D341Med (cell line): Measurements from ENCODE around the gene MEI1.
"Not testable (repeated sequence)": the region's sequence is repeated elsewhere in the genome, so short reads cannot be mapped to it uniquely, and the experiment has no call there.

Source experiments
- DNase-seq: peaks from one replicate; pipeline ENCODE4 v3.0.0; 2012; ENCODE audit warnings: low spot score

MEI1 gene, protein sequence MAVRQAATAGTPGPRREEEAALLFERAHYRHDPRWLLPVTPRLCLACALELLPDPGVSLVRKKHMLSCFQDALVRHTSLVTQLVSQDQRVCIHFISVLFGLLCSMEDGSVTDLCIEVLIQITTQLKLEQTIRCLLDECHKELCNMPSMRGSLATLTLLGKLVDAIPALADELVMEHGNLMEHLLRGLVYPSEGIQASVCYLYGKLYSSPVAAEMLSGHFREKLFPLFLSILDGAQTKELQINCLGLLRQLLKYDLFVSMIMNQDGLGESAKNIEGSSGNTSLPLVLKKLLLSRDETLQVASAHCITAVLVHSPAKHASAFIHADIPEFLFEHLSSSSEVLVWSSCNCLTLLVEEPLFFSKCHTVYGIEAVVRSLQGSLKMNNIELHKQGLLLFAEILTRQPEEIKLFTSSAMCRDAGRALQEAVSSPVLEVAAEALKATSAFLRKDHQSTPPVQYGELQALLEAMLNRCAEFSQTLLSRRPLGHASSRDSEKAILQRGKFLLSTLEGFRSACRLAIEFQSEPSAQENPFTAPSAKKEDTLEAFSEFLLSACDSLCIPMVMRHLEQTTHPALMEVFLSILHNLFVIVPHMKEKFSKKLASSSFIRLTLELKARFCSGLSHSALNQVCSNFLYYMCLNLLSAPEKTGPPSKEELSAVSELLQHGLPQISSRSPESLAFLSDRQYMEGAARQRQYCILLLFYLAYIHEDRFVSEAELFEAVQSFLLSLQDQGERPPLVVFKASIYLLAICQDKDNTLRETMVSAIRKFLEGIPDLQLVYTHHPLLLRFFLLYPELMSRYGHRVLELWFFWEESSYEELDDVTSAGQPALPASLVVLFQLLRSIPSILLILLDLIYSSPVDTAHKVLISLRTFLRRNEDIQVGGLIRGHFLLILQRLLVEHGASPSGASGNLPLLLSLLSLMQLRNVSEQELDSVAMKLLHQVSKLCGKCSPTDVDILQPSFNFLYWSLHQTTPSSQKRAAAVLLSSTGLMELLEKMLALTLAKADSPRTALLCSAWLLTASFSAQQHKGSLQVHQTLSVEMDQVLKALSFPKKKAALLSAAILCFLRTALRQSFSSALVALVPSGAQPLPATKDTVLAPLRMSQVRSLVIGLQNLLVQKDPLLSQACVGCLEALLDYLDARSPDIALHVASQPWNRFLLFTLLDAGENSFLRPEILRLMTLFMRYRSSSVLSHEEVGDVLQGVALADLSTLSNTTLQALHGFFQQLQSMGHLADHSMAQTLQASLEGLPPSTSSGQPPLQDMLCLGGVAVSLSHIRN

DNA sequence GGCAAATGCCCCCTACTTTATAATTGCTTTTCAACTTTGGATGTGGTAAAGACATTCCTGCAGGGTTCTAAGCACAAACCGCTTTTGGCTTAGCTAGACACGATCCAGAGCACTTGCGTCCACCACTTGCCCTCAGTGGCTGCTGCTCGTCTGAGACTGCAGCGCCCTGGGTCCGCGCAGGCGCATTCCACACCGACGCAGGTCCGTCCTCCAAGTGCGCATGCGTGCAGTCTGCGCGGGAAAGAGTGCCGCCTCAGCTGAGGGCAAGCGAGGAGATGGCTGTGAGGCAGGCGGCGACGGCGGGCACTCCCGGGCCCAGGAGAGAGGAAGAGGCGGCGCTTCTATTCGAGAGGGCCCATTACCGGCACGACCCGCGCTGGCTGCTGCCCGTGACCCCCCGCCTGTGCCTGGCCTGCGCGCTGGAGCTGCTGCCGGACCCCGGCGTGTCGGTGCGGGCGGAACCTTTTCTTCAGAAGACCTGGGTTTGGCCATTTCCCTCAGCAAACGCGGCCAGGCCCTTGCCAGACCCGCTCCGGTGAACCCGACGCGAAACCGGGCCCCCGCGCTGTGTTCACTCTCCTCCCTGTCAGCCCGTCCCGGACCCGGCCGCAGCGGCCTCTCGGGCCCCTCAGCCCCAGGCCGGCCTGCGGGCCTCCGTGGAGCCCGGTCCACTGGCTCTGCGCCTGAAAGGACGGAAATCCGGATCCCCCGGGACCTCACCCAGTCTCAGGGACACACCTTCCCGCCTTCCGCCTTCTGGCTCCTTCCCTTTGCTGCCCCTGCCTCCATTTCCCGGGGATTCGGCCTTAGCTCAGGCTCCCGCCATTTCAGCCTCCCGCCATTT is at the start of gene MEI1:
Gene MEI1 (plus strand): TSS at position 240 of the 844 bp plus-strand sequence. CDS start 36 bp downstream, at position 276.
- peak; percentile 33 for DNase-seq

DNA sequence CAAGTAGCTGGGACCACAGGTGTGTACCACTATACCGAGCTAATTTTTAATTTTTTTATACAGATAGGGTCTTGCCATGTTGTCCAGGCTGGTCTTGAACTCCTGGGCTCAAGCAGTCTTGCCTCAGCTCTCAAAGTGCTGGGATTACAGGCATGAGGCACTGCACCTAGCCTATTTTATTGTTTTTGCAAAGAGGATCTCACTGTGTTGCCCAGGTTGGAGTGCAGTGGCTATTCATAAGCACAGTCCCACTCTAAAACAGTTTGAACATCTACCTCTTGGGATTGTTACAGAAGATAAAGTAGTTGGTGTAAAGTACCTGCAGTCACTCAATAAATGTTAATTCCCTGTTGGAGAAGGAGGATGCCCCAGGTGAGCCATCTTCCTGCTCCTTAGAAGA is 49.1 kb upstream of the MEI1 start:
- no peak for DNase-seq

DNA sequence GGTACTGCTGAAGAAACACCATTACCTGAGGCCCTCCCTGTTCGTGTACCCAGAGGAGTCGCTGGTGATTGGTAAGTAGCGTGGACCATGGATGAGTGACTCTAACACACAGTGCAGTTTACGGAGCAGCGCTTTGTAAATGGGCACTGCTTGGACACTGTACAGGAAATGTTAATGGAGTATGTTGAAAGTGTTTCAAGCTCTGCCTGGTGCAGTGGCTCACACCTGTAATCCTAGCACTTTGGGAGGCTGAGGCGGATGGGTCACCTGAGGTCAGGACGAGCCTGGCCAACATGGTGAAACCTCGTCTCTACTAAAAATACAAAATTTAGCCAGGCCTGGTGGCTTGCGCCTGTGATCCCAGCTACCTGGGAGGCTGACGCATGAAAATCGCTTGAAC is 48.5 kb upstream of the MEI1 start:
- DNase-seq: no peak

DNA sequence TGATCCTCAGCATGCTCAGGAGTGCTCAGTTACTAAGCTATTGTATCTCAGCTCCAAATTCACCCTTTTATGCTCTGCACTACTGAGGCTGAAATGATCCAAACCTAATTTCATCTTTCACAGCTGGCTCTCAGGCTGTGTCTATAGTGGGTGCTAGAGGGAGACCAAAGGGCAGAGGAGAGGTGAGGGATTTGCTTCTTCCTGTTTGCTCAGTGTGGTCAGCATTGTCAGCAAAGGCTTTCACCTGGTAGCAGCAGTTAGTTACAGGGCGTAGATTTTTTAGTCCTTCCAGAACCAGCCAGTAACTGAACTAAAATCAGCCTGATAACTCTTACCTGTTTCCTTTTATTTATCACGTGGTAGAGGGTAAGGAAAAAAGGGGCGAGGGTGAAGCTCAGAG is 45.0 kb upstream of the MEI1 start:
- DNase-seq: no peak

DNA sequence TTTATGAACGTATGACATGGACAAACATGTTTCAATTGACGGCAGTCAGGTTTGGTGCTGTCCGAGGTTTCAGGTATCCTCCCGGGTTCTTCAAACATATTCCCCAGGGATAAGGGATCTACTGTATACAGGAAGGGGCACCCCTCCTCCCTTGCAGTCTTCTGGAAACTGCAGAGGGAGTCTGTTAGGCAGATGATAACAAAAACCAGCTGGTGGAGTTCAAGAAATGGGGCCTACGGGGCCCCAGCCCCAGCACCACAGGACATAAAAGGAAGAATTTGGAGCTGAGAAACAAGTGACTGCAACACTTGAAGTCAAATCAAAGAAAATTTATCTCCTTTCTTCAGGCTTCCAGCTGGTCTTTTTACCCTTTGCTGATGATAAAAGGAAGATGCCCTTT is 42.7 kb upstream of the MEI1 start:
- peak; percentile 37 for DNase-seq

DNA sequence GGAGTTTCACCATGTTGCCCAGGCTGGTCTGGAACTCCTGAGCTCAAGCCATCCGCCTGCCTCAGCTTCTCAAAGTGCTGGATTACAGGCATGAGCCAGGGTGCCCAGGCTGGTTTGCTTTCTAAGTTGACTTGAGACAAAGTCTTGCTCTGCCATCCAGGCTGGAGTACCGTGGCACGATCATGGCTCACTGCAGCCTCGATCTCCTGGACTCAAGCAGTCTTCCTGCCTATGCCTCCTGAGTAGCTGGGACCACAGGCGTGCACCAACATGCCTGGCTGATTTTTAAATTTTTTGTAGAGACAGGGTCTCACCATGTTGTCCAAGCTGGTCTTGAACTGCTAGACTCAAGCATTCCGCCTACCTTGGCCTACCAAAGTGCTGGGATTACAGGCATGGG is 41.6 kb upstream of the MEI1 start:
- DNase-seq: no peak

DNA sequence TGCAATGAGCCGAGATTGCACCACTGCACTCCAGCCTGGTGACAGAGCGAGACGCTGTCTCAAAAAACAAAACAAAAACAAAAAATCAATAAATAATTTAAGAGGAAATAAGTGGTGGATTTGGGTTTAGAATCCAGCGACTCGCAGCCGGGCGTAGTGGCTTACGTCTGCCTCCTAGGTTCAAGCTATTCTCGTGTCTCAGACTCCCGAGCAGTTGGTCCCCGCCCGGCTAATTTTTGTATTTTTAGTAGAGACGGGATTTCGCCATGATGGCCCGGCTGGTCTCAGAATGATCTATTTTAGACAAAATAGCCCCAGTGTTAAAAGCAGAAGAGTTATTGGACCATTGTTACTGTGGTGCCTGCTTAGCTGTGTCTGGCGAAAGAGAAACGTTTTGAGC is 40.4 kb upstream of the MEI1 start:
- no peak for DNase-seq

DNA sequence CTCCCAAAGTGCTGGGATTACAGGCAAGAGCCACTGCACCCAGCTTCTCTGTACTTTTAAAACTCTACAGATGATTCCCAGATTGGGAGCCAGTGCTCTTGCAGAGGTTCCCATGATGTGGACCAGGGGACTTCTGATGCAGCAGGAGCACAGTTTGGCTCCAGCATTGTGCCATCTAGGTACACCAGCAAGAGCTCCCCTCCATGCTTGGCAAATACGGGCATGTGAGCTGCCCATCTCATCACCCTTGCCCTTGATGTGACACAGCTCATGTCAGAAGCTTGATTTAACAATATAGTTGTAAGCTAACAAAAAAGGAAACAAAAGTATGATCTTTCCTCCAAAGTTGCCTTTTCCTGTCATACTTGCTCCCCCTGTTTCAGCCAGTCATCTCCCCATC is 39.4 kb upstream of the MEI1 start:
- DNase-seq: no peak

DNA sequence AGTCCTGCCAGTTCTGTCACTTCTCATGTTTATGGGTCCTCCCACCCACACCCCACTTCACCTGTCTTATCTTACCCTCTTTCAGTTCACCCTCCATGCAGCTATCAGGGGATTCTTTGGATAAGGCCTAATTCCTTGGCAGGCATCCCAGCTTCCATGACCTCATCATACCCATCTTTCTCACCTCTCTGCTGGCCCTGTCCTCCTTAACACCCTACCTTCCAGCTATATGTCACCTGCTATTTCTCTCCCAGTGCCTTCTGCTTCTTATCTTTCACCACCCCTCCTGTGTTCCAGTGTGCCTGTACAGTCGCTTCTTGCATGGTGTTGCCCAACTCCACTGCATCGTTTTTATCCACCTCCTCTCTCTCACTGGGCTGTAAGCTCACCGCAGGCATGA is 38.9 kb upstream of the MEI1 start:
- DNase-seq: no peak

DNA sequence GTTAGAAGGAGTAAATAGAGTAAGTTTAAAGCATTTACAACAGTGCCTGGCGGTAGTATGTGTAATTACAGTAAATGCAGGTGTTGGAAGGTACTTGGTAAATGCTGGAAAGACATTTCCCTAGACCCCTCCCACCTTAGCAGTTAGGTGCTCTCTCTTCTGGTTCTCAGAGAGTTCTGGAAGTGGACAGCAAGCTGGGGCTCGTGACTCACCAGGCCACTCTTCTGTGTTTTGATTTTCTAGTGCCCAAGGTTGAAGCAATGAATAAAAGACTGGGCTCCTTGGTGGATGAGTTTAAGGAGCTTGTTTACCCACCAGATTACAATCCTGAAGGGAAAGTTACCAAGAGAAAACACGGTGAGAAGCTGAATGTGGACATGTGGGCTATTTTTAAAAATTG is 38.2 kb upstream of the MEI1 start:
- no peak for DNase-seq

DNA sequence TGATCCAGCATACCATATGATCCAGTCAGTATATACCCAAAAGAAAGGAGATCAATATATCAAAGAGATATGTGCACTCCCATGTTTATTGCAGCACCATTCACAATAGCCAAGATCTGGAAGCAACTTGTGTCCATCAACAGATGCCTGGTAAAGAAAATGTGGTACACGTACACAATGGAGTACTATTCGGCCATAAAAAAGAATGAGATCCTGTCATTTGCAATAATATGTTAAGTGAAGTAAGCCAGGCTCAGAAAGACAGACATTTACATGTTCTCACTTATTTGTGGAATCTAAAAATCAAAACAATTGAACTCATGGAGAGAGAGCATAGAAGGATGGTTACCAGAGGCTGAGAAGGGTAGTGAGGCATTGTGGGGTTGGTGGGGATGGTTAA is 37.6 kb upstream of the MEI1 start:
- DNase-seq: no peak

DNA sequence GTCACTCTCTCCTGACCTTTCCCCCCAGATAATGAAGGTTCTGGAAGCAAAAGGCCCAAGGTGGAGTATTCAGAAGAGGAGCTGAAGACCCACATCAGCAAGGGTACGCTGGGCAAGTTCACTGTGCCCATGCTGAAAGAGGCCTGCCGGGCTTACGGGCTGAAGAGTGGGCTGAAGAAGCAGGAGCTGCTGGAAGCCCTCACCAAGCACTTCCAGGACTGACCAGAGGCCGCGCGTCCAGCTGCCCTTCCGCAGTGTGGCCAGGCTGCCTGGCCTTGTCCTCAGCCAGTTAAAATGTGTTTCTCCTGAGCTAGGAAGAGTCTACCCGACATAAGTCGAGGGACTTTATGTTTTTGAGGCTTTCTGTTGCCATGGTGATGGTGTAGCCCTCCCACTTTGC is 35.7 kb upstream of the MEI1 start:
- not testable (repeated sequence) for DNase-seq

DNA sequence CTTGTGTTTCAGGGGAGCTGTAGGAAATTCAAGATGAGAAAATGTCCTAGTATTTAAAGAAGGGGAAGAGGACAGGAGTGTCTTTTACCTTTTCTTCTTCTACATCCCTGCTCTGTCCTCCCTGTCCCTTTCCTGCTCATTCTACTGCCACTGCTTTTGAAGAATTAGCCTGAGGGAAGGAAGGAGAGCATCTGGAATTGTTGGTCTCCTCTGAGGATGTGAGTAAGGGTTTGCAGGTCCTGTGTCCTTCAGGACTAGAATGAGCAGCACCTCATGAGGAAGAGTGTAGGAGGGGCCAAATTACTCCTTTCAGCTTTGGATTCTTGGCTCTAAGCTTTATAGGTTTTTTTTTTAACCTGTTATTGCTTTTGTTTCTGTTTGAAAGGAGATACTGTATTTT is 34.8 kb upstream of the MEI1 start:
- DNase-seq: no peak

DNA sequence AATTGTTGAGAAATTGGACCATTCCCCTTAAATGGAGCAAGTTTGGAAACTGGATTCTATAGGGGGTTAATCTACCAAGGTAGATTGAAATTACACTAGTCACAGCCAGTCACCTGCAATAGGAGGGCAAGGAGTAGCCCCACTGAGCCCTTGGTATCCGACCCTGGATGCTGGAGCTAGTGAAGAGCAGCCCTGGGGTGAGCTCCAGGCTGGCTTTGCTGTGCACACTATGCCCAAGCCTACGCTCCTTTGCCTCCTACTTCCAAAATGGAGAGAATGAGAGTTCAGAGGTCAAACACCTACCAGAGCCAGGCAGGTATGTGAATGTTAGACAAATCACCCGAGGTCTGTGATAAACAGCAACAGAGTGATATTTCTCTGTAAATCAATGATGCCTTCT is 34.4 kb upstream of the MEI1 start:
- no peak for DNase-seq

DNA sequence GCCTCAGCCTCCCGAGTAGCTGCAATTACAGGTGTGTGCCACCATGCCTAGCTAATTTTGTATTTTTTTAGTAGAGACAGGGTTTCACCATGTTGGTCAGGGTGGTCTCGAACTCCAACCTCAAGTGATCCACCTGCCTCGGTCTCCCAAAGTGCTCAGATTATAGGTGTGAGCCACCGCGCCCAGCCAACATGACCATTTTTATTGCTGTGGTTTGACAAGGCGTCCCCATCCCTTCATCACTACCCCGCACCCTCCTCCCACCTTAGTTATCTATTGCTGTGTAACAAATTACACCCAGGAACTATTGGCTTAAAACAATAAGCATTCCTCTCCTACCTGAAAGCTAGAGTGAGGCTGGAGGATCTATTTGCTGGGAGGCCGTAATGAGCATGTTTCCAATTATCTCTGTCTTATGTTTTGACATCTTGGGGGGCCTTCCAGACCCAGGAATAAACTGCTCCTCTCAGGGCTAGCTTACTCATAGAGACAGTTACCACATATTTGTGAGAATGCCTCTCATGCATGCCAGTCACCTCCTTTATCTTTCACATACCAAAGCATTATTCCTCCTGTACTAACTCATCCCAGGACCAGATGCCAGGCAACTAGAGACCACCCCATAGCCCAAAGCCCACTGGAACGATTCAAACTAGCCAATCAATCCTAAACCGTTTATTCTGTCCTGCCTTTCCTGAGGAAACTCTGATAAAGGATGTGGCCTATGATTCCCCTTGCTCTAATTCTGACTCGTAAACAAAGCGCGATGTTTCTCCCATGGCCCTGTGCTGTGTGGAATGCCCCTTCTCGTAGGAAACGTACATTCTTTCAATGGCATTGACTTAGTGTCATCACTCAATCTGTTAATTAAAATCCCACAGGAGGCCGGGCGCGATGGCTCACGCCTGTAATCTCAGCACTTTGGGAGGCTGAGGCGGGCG is 30.1 kb upstream of the MEI1 start:
- DNase-seq: no peak

DNA sequence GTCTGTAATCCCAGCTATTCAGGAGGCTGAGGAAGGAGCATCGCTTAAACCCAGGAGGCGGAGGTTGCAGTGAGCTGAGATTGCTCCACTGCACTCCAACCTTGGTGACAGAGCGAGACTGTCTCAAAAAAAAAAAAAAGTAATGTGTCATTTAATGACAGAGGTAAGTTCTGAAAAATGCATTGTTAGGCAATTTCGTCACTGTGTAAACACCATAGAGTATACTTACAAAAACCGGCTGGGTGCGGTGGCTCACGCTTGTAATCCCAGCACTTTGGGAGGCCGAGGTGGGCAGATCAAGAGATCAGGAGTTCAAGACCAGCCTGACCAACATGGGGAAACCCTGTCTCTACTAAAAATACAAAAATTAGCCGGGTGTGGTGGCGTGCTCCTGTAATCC is 27.2 kb upstream of the MEI1 start:
- not testable (repeated sequence) for DNase-seq

DNA sequence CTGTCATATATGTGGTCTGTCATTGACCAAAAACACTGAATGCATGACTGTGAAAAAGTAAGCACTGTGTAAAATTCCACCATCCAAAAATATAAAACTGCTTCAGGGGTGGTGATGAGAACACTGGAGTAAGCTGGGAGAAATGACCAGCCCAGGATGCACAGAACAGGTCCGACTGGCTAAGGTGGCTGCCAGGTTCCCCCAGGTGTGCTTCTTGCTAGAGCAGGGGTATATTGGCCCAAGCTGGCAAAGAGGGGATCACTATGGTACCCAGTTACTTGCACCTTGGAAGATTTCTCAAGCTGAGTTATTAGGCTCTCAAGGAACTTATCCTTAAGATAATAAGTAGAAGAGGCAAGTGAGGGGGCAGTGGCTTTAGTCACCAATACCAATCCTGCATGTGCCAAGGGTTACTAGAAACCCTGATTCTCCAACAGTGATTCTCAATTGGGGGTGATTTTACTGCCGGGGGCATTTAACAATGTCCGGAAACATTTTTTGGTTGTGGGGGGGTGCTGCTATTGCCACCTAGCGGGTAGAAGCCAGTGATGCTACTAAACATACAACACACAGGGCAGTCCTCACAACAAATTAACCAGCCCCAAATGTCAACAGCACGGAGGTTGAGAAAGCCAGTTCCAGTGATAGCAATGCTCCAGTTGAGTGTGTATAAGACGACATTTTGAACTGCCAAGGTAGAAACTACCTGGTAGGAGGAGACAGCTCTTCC is 26.4 kb upstream of the MEI1 start:
- DNase-seq: no peak

DNA sequence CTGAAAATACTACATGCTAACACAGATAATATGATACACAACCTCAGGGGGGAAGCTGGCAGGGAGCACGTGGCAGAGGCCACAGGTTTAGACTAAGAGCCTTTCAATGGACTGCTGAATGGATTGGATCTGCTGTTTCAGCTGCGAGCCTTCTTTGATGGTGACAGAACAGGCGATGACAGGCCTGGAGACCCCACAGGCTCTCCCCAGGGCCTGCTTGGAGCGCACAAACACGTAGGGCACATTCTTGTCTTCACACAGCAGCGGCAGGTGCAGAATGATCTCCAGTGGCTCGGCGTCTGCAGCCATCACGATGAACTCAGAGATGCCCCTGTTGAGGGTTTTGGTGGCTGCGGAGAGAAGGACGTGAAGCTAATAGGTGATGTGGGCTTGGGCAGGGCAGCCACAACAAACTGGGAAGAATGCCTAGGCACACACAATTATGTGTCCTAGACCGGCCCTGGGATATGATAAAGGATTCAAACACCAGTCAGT is 24.4 kb upstream of the MEI1 start:
- DNase-seq: no peak

DNA sequence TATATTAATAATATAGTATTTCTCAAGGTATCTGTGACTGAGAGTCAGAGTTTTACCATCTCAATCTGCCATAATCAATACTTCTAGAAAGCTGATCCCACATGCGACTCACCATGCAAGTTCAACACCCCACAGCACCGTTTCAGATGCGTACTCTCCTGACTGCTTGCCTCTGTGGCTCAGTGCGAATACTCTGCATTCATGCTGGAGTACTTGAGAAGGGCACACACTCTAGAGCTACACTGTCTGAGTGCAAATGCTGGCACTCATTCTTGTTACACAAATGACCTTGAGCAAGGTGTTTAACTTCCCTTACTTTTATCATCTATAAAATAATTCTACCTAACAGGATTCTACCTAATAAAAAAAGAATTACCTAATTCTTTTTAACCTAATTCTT is 23.2 kb upstream of the MEI1 start:
- DNase-seq: peak; percentile 3

DNA sequence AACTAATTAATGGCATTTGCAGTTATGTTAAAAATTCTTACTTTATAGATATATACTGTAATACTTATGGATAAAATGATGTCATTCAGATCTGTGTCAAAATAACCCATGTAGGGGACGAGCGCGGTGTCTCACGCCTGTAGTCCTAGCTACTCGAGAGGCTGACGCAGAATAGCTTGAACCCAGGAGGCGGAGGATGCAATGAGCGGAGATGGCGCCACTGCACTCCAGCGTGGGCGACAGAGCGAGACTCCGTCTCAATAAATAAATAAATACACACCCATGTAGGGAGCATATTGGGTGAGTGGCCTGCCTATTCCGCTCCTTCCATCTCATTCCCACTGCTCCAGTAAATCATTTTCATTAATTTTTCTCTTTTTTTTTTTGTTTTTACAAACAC is 17.7 kb upstream of the MEI1 start:
- DNase-seq: peak; percentile 5
